Stimulated activated CD8-positive, alpha-beta memory T cell treated with anti-CD3 and anti-CD28 coated beads, Interleukin-2, amount 100 ng/mL, for 1 hour (primary cell): ENCODE measurements around the gene RPUSD2.

ENCODE experiments used
- DNase-seq, 2 donors: peaks; one replicate each; pipeline ENCODE4 v3.0.0-alpha.2; 2020; ENCODE audit warnings: low read depth in 2 of 2

RPUSD2 gene

GRCh38 chr15:40623361-40623760, 54.3 kb downstream of the RPUSD2 start:
- no peak for DNase-seq
